ENCODE measurements around the gene KANSL1. TPM values are rescaled to one million over a fixed set of nuclear protein-coding genes. Genes with fewer than 3 reads are reported as not detected.

The KANSL1 gene
- total RNA-seq, 1 experiment from 2014 or later: 72.7 TPM

DNA sequence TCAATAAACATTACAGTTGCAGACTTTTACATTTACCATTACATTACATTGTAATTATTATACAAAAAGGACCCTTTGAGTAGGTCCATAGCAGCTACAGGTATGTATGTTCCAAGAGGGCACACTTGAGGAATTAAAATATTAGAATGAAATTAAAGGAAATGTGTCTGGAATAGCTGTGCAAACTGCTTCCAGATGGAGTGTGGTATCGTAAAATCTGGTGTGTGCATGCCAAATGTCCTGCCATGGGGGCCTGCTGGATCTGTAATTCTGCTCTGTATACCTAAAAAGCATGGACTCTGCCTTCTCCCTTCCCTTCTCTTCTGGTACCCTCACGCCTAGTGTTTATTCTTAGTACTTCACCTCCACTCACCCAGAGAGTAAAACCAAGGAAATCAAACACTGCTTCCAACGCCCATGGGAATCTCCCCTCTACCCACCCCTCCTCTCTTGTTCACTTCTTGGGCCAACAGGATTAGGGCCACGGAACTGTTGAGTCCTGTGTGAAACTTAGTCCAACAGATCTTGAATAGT is 155.4 kb downstream of the KANSL1 start:
- ATAC-seq (0 out of 2 replicates have a peak, but pooled peaks have one; percentile 28), DNase-seq (ENCODE audit: low spot score) (no peak)
- Mint-ChIP-seq H3K36me3 (peaks cover 84% of the 10 kb centered on the region), H3K27me3 (ENCODE audit: low read depth) (no peaks in the 10 kb centered on the region), H3K4me3 (no peak overlapping the region), H3K27ac (no peak overlapping the region), H3K4me1 (no peaks in the 10 kb centered on the region), H3K9me3 (no peaks in the 10 kb centered on the region)
- TF ChIP-seq RORB (CRISPR knock-in tag; IDR thresholded peaks at IDR 0.05): no peak
- TF ChIP-seq, protein P1, sequence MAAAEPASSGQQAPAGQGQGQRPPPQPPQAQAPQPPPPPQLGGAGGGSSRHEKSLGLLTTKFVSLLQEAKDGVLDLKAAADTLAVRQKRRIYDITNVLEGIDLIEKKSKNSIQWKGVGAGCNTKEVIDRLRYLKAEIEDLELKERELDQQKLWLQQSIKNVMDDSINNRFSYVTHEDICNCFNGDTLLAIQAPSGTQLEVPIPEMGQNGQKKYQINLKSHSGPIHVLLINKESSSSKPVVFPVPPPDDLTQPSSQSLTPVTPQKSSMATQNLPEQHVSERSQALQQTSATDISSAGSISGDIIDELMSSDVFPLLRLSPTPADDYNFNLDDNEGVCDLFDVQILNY (CRISPR knock-in tag; IDR thresholded peaks at IDR 0.05): no peak
- no peak for TF ChIP-seq GTF2I (CRISPR knock-in tag; conservative IDR thresholded peaks at IDR 0.05)
- no peak for TF ChIP-seq IRF1 (CRISPR knock-in tag; IDR thresholded peaks at IDR 0.05)
- TF ChIP-seq ZNF121 (CRISPR knock-in tag; IDR thresholded peaks at IDR 0.05): no peak
- TF ChIP-seq GABPB1 (CRISPR knock-in tag; IDR thresholded peaks at IDR 0.05): no peak
- no peak for TF ChIP-seq SP1 (CRISPR knock-in tag; conservative IDR thresholded peaks at IDR 0.05)
- ChIA-PET POLR2A (interaction anchor here (0.7 kb wide), 1 partner anchor 40 kb away, joined by 11 read pairs; no protein-coding TSS in a partner anchor), CTCF (interaction anchor here (0.6 to 1.1 kb wide), 2 partner anchors 22 to 268 kb away, joined by 3 read pairs; no protein-coding TSS in a partner anchor)

- Mint-ChIP-seq H3K36me3 (peaks cover 90% of the 10 kb centered on the region), H3K27ac (no peak overlapping the region), H3K4me3 (no peak overlapping the region), H3K4me1 (no peaks in the 10 kb centered on the region), H3K27me3 (ENCODE audit: low read depth) (no peaks in the 10 kb centered on the region), H3K9me3 (no peaks in the 10 kb centered on the region)
- ATAC-seq: no peak
- TF ChIP-seq OVOL2 (CRISPR knock-in tag; IDR thresholded peaks at IDR 0.05; ENCODE audit: borderline replicate concordance) (no peak), ZBTB43 (CRISPR knock-in tag; IDR thresholded peaks at IDR 0.05) (no peak), TEAD4 (CRISPR knock-in tag; IDR thresholded peaks at IDR 0.05) (no peak), HMGA2 (CRISPR knock-in tag; IDR thresholded peaks at IDR 0.05) (no peak), ETV6 (CRISPR knock-in tag; IDR thresholded peaks at IDR 0.05) (no peak), ATF3 (CRISPR knock-in tag; conservative IDR thresholded peaks at IDR 0.05) (no peak), JAZF1 (CRISPR knock-in tag; IDR thresholded peaks at IDR 0.05) (no peak), SMAD4 (CRISPR knock-in tag; IDR thresholded peaks at IDR 0.05) (no peak), CREB1 (CRISPR knock-in tag; IDR thresholded peaks at IDR 0.05) (no peak), ATF6 (CRISPR knock-in tag; IDR thresholded peaks at IDR 0.05) (no peak)
- TF ChIP-seq, protein P2, sequence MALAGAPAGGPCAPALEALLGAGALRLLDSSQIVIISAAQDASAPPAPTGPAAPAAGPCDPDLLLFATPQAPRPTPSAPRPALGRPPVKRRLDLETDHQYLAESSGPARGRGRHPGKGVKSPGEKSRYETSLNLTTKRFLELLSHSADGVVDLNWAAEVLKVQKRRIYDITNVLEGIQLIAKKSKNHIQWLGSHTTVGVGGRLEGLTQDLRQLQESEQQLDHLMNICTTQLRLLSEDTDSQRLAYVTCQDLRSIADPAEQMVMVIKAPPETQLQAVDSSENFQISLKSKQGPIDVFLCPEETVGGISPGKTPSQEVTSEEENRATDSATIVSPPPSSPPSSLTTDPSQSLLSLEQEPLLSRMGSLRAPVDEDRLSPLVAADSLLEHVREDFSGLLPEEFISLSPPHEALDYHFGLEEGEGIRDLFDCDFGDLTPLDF (CRISPR knock-in tag; IDR thresholded peaks at IDR 0.05): no peak
- CTCF ChIA-PET: interaction anchor here (0.6 to 1.1 kb wide), 2 partner anchors 75 to 176 kb away, joined by 3 read pairs; no protein-coding TSS in a partner anchor
- POLR2A ChIA-PET: no interaction called here
- no peak for DNase-seq (ENCODE audit: low spot score)
These were observed 156.7 kb downstream of the KANSL1 start for GRCh38 chr17:46036491-46036890.

All from WTC11 (cell line).